Stimulated activated CD8-positive, alpha-beta memory T cell treated with anti-CD3 and anti-CD28 coated beads, Interleukin-12 subunit alpha, Interleukin-12 subunit beta, amount 100 ng/mL, for 4 hours (primary cell): ENCODE data around the gene SEMA4D.
"Not testable (repeated sequence)": the region's sequence is repeated elsewhere in the genome, so short reads cannot be mapped to it uniquely, and the experiment has no call there.

ENCODE experiments used
- DNase-seq: peaks from one replicate; pipeline ENCODE4 v3.0.0-alpha.2; 2020; ENCODE audit warnings: low read depth

SEMA4D gene

DNA sequence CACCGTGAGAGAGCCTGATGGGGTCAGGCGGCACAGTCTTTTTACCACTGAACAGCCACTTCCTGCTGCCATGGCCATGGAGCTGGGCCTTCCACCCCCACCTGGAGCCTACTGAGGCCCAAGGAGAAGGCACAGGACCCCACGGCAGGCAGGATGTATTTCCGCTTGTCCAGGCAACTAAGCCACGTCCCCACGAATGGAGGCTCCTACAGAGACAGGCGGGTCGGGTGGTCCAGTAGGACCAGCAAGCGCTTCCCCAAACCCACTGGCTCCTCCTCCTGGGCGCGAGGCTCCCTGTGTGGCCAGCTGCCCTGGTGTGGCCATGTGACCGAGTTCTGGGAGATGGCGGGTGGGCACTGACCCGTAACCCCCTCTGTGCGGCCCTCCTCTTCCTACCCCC is 113.1 kb downstream of the SEMA4D start:
- no peak for DNase-seq

DNA sequence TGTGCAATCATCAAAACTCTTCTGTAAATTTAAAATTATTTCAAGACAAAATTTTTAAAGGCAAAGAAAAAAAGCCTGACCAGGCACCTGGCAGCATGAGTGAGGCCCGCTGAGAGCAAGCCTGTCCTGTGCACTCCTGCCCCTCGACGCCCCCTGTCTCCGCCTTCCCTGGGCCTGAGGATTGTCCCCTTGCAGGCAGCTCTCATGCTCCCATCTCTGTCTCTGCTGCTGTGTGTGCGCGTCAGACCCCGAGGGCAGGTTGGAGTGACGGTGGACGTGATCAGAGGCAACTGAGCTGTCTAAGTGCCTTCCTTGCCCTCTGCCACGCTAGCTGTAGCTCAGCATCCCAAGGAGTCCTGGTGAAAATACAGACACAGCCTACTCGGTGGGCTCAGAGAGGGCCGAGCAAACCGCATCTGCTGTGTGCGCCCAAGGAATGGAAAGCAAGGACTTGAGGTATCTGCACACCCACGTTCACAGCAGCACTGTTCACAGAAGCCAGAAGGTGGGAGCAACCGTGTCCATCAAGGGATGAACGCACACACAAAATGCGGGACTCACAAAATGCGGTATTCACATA is 114.1 kb downstream of the SEMA4D start:
- no peak for DNase-seq

DNA sequence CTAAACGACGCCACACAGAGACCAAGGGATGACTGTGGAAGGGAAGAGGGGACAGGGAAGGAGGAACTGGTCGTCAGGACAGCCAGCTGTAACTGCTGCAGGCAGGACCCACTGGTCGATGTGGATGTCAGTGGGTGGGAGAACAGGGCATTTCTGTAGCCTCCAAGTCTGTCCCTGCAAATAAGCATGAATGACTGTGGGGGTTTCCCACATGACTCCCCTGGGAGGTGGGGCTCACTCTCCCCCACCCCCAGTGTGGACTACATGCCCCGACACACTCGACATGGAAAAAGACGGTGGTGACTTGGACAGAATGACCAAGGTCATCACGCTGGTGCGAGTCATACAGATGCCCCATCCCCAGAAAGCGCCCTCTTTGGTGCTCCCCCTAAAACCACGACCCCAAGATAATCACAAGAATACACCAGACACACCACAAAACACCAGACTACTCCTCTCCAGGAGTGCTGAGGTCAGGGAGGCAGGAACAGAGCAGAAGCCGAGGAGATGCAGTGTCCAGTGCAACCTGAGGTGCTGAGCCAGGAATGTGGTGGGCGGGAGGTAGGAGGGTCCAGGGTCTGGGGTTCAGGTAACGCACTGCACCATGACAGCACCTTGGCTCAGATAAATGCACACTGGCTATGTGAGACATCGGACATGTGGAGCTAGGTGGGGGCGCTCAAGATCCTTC is 114.7 kb downstream of the SEMA4D start:
- DNase-seq: no peak

DNA sequence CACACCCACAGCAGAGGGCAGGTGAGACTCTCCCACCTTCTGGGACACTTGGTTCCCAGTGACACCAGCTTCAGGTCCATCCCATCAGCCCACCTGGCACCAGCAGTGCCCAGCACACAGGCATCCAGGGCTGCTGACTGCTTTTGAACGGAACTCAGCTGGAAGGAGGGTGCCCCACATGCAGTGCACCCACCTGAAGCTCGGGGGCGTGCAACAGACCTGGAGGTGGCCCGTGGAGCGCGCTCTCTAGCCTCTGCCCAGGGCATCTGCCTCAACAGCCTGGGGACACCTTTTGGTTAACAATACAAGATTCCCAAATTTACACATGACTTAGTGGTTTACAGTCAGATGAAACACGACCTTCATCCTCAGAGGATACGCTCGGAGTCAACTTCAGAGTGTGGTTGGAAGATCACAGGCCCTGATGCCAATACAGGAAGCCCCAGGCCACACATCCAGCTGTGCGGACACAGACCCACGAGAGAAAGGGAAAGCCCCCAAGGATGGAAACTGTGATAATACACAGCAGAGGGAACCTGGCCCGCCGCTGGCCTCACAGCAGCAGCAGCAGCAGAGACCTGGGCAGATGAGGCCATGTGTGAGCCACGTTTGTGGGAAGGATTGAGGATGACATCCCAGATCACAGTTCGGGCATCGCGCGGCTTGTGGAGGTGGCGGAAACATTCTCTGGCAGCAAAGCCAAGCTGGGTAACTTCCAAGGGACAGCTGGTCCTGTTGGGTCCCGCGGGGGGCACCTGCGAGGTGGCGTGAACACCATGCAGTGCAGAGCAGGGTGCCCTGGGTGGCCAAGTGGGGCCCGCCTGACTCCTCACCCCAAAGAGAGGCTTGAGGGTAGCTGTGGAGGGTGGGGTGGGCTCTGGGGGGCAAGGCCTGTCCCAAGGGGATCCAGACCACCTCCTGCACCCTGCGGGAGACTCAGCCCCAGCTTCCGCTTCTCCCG is 115.6 kb downstream of the SEMA4D start:
- DNase-seq: no peak

DNA sequence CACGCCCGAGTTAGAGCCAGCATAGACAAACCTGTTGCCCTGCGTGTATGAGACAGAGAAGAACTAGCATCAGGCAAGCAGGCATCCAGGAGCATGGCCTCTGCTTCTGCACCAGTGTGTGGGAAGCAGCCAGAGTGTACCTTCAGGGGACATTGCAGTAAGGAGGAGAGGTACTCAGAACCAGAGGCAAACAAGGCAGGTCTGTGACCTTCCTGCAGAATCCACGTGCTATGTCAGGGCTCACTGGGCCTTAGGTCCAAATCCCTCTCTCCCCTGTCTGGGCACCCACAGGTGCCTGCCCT is 116.7 kb downstream of the SEMA4D start:
- DNase-seq: no peak

DNA sequence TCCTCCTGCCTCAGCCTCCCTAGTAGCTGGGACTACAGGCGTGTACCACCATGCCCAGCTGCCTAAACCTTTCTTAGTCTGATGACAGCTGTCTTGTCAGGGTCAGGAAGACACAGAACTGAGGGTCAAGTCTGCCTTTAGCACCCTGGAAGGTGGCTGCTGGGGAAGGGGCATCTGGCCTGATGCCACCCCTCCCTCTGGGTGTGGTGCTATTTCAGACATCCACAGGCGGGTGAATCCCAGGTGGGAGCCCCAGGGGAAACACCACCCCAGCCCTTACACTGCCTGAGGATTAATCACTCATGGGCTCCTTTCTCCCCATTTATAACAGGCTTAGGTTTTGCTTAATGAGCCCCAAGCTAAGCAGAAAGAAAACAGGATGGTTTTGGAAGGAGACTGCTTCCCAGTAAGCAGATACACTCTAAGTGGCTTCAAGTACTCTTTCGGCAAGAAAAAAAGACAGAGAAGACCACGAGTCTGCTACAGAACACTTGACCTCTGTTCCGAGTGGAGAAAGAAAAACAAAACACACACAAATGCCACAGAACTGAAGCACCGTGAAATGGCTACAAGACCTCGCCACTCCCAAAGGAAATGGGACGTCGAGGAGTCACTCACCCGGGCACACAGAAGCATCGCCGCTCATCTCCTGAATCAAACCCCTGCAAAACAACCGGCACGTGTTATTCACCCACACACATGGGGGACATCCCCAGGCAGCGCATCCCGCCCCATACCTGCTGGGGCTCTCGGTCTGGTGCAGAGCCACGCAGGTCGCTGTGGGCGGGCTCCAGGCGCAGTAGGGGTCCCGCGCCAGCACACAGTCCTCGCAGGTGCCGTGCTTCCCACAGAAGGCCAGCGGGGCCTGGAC is 117.2 kb downstream of the SEMA4D start:
- DNase-seq: no peak

DNA sequence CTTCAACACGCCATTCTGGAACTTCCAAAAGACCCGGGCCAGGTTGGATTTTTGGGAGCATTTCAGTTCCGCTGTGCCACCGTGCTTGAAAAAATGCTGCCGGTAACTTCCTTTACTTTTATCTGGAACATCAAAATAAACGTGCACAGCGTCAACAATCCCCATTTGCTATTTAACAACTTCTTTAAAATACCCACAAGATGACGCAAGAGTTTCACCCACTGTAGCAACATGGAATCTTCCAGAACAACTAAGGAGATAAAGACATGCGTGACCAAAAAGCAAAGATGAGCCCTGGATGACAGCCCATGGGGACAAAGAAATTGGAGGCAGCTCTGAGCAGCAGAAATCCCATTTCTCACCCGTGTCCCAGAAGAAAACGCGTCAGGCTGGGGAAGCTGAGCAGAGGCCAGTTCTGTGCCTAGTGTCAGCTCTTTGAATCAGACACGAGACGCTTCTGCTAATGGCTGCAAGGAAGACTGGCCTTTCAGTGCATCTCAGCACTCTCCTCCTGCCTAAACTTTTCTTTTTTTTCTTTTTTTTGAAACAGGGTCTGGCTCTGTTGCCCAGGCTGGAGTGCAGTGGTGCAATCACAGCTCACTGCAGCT is 118.3 kb downstream of the SEMA4D start:
- no peak for DNase-seq

DNA sequence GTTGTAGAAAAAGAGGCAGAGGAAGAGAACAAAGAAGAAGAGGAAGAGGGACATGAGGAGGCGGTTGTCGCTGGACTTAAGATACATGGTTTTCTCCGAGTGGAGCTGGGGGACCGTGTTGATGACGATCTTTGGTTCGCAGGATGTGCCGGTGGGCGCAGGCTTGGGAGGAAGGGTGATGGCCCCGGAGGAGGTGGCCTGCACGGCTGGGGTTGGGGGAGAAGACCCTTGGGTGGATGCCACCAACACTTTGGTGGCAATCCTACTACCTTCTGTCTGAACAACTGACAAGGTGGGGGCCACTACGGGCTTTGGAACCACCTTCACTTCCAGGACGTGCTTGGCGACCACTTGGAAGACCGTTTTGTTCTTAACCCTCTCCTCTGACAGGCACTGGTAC is 118.9 kb downstream of the SEMA4D start:
- no peak for DNase-seq

DNA sequence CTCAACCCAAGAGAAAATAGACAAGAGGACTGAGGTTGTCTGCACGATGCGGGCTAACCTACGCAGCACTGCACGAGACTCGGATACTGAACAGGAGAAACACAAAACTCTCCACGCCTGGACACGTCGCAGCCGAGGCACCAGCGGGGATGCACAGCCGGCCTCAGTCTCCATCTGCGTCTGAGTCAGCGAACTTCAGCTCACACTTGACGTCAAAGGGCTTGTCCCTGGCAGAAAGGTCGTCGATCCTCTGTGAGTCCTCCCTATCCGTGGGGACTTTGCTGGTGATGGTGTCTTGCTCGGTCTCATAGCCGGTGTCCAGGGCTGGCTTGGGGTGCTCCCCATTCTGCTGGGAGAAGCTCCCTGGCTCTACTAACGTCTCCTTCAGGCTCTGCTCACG is 119.4 kb downstream of the SEMA4D start:
- no peak for DNase-seq

DNA sequence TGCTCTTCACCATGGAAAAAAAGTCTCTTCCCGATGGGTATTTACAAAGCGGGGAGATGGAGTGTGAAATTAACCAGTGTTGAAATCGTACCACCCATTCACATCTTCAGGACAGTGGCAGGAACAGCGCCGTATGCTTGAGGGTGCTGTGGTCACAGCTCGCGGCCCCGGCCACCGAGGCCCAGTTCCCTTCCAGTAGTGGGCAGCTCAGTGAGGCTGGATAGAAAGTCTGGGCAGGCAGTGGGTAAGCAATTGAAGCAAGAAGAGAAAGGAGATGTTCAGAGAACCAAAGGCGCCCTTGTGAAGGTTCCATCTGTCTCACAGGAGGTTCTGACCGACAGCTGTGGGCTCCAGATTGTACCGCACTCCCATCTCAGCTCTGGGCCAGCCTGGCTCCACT is 120.5 kb downstream of the SEMA4D start:
- no peak for DNase-seq

DNA sequence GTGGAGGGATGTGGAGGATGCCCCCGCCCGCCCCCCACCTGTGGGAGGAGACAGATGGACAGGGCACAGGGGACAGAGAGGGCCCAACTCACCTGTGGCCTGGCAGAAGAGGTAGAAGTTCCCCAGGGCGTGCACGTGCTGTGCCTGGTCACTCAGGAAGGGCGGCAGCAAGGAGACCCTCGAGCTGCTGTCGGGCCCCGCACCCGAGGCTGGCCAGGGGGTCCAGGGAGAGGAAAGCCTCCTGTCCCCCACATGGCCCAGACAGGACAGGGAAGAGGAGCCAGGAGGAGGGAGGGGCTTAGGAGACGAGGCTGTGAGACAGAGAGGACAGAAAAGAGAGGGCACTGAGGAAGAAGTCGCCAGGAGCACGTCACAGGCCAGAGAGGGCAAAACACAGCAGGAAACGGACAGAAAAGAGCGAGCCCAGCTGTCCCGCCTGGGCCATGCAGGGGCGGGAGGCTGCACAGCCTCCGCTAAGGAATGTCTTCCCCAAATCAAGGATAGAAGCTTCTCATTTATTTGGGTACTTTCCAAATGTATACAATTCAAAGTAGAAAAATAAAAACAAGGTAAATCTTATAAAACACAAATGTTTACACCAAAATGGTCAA is 121.1 kb downstream of the SEMA4D start:
- no peak for DNase-seq

DNA sequence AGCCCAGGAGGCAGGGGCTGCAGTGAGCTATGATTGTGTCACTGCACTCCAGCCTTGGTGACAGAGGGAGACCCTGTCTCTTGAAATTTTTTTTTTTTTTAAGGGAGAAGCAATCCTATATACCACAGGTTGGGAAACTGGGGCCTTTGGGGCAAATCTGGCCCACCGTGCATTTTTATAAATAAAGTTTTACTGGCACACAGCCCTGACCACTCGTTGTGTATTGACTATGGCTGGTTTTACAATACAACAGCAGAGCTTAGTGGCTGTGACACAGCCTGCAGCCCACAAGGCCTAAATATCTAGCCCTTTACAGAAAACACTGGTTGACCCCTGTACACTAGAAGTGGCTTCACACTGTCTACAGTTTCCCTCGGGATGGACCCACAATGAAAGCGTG is 121.6 kb downstream of the SEMA4D start:
- no peak for DNase-seq

DNA sequence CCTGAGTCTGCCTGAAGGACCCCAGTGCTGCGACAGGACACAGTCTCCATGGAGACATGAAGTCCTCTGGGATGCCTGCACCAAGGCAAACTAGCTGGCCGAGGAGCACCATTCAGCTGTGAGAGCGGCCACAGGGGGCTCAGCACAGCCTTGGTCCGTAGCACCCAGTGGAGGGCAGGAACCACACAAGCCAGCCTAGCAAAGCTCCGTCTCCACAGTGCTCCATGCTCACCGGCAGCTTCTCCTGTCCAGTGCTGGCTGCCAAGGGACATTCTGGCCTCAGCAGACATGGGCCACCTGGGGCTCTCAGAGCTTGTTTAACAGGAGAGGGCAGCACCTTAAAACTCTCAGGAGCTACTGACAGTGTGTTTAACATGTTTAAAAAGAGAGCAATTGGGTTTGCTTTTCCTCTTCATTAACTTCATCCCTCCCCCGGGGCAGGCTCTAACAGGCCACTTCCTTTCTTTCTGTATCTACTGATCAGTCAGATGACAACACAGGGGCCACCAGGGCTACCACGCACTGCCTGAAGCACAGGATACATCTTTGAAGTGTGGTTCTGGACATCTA is 122.6 kb downstream of the SEMA4D start:
- no peak for DNase-seq

DNA sequence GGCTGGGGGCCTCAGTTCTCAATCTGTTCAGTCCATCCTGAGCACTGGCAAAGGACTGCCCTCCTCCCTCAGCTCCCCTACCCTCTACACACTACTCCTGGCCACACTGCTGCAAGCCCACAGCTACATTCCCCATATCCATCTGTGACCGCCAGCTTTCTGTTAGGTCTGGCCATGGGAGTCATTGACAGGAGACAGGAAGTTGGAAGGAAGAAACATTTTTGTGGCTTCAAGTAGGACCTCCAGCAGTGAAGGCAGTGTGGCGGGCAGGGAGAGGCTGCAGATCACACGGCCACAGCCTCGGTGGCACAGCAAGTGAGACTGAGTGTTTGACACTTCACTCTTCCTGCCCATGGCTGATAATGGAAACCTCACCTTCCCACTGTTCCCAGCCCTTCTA is 123.7 kb downstream of the SEMA4D start:
- no peak for DNase-seq

DNA sequence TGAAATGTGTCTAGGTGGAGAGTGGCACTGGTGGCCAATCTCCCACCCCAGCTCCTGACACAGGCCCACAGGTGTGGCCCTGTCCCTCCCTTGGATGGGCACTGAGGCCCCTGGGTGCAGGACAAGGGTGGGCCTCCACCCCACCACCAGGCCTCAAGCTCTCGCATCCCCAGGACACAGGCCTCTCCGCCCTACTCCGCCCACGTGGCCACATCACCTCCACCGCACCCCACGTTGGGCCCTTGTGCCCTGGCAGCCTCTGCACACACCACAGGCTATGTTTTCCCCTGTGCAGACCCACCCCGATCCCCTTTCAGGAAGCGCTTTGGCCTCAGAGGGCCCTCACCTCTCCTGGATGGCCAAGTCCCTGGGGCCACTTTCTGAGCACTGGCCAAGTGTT is 124.9 kb downstream of the SEMA4D start:
- no peak for DNase-seq

DNA sequence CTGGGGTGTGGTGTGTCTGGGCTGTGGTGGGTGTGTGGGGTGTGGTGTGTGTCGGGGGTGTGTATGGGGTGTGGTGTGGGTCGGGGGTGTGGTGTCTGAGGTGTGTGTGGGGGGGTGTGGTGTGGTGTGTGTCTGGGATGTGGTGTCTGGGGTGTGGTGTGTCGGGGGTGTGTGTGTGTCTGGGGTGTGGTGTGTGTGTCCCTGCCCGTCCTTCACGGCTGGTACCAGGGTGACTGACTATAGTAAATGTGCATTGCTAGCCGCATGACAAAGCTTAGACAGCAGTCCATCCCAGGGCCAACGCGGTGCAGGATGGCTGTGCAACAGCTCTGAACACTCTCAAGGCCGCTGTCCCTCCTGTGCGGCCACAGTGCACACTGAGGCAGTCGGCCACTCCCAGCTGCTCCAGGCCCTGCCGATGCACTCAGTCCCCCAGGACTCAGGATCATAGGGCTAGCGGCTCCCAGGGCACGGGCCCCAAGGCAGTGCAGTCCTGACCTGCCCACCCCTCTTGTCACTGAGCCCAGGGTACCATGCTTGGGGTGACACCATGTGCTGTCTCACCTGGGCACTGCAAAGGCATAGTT is 125.6 kb downstream of the SEMA4D start:
- no peak for DNase-seq

DNA sequence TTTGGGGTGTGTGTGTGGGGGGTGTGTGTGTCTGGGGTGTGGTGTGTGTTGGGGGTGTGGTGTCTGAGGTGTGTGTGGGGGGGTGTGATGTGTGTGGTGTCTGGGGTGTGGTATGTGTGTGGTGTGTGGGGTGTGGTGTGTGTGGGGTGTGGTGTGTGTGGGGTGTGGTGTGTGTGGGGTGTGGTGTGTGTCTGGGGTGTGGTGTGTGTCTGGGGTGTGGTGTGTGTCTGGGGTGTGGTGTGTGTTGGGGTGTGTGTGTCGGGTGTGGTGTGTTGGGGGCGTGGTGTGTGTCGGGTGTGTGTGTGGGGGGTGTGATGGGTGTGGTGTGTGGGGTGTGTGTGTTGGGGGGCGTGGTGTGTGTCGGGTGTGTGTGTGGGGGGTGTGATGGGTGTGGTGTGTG is 126.1 kb downstream of the SEMA4D start:
- DNase-seq: not testable (repeated sequence)

DNA sequence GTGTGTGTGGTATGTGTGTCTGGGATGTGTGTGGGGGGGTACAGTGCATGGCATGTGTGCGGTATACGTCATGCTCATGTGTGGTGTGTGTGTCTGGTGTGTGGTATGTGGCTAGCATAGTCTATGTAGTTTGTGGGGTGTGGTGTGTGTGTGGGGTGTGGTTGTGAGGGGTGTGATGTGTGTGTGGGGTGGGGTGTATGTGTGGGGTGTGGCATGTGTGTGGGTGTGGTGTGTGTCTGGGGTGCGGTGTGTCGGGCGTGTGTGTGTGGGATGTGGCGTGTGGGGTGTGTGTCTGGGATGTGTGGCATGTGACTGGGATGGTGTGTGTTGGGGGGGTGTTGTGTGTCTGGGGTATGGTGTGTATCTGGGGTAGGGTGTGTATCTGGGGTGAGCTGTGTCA is 127.3 kb downstream of the SEMA4D start:
- no peak for DNase-seq

DNA sequence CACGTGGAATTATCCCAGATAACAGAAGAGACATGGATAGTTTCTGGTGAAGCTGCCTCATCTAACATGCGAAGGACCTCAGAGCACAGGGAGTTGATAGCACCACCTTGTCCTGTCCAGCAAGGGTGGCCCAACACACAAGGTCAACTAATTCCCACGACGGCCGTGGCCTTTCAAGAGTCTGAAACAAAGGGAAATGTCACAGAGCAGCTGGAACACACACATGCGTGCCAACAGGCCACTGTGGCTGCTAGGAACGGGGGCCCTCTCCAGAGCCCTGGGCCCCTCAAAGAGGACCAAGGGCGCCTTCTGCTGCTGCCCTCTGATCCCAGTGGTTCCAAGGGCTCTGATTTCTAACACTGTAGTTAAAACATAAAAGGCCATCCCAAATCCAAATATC is 128.9 kb downstream of the SEMA4D start:
- DNase-seq: no peak

DNA sequence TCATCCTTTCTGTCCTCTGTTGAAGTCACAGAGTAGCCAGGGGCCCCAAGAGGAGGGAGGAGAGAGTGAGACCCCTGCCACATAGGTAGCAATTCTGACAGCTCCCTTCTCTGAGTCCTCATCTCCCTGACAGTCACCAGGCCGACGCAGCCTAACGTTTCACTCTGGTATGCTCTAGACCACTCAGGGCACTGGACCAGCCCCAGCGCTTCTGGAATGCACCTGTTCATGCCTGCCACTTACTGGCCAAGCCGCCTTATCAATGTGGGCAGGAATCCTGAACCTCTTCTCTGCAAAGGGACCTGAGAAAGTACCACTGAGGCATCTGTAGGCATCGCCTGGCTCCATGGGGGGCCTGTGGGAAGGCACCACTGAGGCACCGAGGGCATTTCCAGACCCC is 129.4 kb downstream of the SEMA4D start:
- no peak for DNase-seq
